Activated T-helper 1 cell treated with anti-CD3 and anti-CD28 coated beads, Interleukin-12 subunit alpha, Interleukin-12 subunit beta, Interleukin-2, Interleukin-4 antibody, amounts not matched to agents 30 ng/mL and 10 ng/mL and 1 ng/mL, durations not matched to agents 14 hours and 24 hours and 36 hours (primary cell): Measurements from ENCODE around the gene SCFD2. TPM values are rescaled to one million over a fixed set of nuclear protein-coding genes. Genes with fewer than 3 reads are reported as not detected.

ENCODE experiments used
- DNase-seq: peaks from one replicate; pipeline ENCODE4 v3.0.0; 2021; ENCODE audit warnings: low spot score
- H3K27ac Mint-ChIP-seq: one replicate; pipeline ENCODE4 v1.8.0; 2021; ENCODE audit warnings: mild to moderate bottlenecking, mixed read lengths
- H3K27me3 Mint-ChIP-seq: one replicate; pipeline ENCODE4 v1.8.0; 2022; ENCODE audit warnings: mild to moderate bottlenecking, moderate library complexity, mixed read lengths; ENCODE audit not compliant: insufficient read depth
- H3K36me3 Mint-ChIP-seq: one replicate; pipeline ENCODE4 v1.8.0; 2021; ENCODE audit warnings: low read depth, mixed read lengths
- H3K4me1 Mint-ChIP-seq: one replicate; pipeline ENCODE4 v1.8.0; 2021; ENCODE audit warnings: low read depth, mixed read lengths
- H3K4me3 Mint-ChIP-seq: one replicate; pipeline ENCODE4 v1.8.0; 2021; ENCODE audit warnings: mild to moderate bottlenecking, moderate library complexity, mixed read lengths
- H3K9me3 Mint-ChIP-seq: one replicate; pipeline ENCODE4 v1.8.0; 2021; ENCODE audit warnings: mixed read lengths
- intact Hi-C: fragments of 100-400 bp; cut with micrococcal nuclease; formaldehyde crosslinking; loops from one replicate; pipeline ENCODE4 v1.15.1; 2024
- total RNA-seq: library from RNA; stranded (reverse); gene quantifications from 2 replicates; pipeline ENCODE4 v1.2.3, GENCODE V29; 2022

The SCFD2 gene
- total RNA-seq, 1 donor from 2014 or later: 40.5 TPM

- no peaks in the 10 kb centered on the region for H3K9me3 Mint-ChIP-seq
- H3K4me1 Mint-ChIP-seq: peaks cover 32% of the 10 kb centered on the region
- no peak for DNase-seq
- no peaks in the 10 kb centered on the region for H3K27me3 Mint-ChIP-seq
- H3K36me3 Mint-ChIP-seq: no peaks in the 10 kb centered on the region
- no peak overlapping the region for H3K4me3 Mint-ChIP-seq
- no peak overlapping the region for H3K27ac Mint-ChIP-seq
- intact Hi-C loops: loop anchor here (10.0 kb wide), 4 partner anchors 423 to 1053 kb away; partner anchors contain the start of gene CHIC2
Measured at GRCh38 chr4:53011259-53011905, 354.5 kb downstream of the SCFD2 start.

GRCh38 chr4:53010318-53010717 is 355.5 kb downstream of the SCFD2 start:
- Mint-ChIP-seq H3K27ac (no peak overlapping the region), H3K4me3 (no peak overlapping the region), H3K4me1 (peaks cover 32% of the 10 kb centered on the region), H3K36me3 (no peaks in the 10 kb centered on the region), H3K9me3 (no peaks in the 10 kb centered on the region), H3K27me3 (no peaks in the 10 kb centered on the region)
- intact Hi-C loops: loop anchor here (10.0 kb wide), 4 partner anchors 424 to 1054 kb away; partner anchors contain the start of gene CHIC2
- no peak for DNase-seq

GRCh38 chr4:53009824-53010223 is 356.0 kb downstream of the SCFD2 start:
- DNase-seq: no peak
- intact Hi-C loops: loop anchor here (10.0 kb wide), 4 partner anchors 425 to 1055 kb away; partner anchors contain the start of gene CHIC2
- Mint-ChIP-seq H3K4me3 (no peak overlapping the region), H3K36me3 (no peaks in the 10 kb centered on the region), H3K27me3 (no peaks in the 10 kb centered on the region), H3K9me3 (no peaks in the 10 kb centered on the region), H3K4me1 (peaks cover 32% of the 10 kb centered on the region), H3K27ac (no peak overlapping the region)

- Mint-ChIP-seq H3K27ac (no peak overlapping the region), H3K4me3 (no peak overlapping the region), H3K36me3 (no peaks in the 10 kb centered on the region), H3K9me3 (no peaks in the 10 kb centered on the region), H3K4me1 (peaks cover 17% of the 10 kb centered on the region), H3K27me3 (no peaks in the 10 kb centered on the region)
- DNase-seq: no peak
- intact Hi-C loops: no loop called here
Measured at GRCh38 chr4:53007024-53007423, 358.8 kb downstream of the SCFD2 start.

GRCh38 chr4:53005808-53006207 is 360.1 kb downstream of the SCFD2 start:
- H3K4me3 Mint-ChIP-seq: no peak overlapping the region
- H3K27me3 Mint-ChIP-seq: no peaks in the 10 kb centered on the region
- H3K4me1 Mint-ChIP-seq: peaks cover 7% of the 10 kb centered on the region
- H3K36me3 Mint-ChIP-seq: no peaks in the 10 kb centered on the region
- no peak for DNase-seq
- intact Hi-C loops: no loop called here
- H3K9me3 Mint-ChIP-seq: no peaks in the 10 kb centered on the region
- no peak overlapping the region for H3K27ac Mint-ChIP-seq

GRCh38 chr4:53005149-53005546 is 360.7 kb downstream of the SCFD2 start:
- intact Hi-C loops: no loop called here
- H3K36me3 Mint-ChIP-seq: no peaks in the 10 kb centered on the region
- no peak for DNase-seq
- no peaks in the 10 kb centered on the region for H3K27me3 Mint-ChIP-seq
- no peak overlapping the region for H3K4me3 Mint-ChIP-seq
- no peak overlapping the region for H3K27ac Mint-ChIP-seq
- H3K4me1 Mint-ChIP-seq: peaks cover 7% of the 10 kb centered on the region
- no peaks in the 10 kb centered on the region for H3K9me3 Mint-ChIP-seq

- Mint-ChIP-seq H3K9me3 (no peaks in the 10 kb centered on the region), H3K27me3 (no peaks in the 10 kb centered on the region), H3K27ac (no peak overlapping the region), H3K36me3 (no peaks in the 10 kb centered on the region), H3K4me1 (peaks cover 1% of the 10 kb centered on the region), H3K4me3 (no peak overlapping the region)
- intact Hi-C loops: no loop called here
- DNase-seq: no peak
Measured at GRCh38 chr4:53004497-53005148, 361.2 kb downstream of the SCFD2 start.

GRCh38 chr4:53003959-53004358 is 361.9 kb downstream of the SCFD2 start:
- H3K36me3 Mint-ChIP-seq: no peaks in the 10 kb centered on the region
- no peak overlapping the region for H3K4me3 Mint-ChIP-seq
- no peaks in the 10 kb centered on the region for H3K4me1 Mint-ChIP-seq
- H3K27ac Mint-ChIP-seq: no peak overlapping the region
- DNase-seq: no peak
- intact Hi-C loops: no loop called here
- H3K27me3 Mint-ChIP-seq: no peaks in the 10 kb centered on the region
- no peaks in the 10 kb centered on the region for H3K9me3 Mint-ChIP-seq

GRCh38 chr4:53000560-53000959 is 365.3 kb downstream of the SCFD2 start:
- intact Hi-C loops: no loop called here
- Mint-ChIP-seq H3K4me3 (no peak overlapping the region), H3K27ac (no peak overlapping the region), H3K9me3 (no peaks in the 10 kb centered on the region), H3K4me1 (no peaks in the 10 kb centered on the region), H3K27me3 (no peaks in the 10 kb centered on the region), H3K36me3 (no peaks in the 10 kb centered on the region)
- no peak for DNase-seq

- H3K4me3 Mint-ChIP-seq: no peak overlapping the region
Measured at GRCh38 chr4:52999626-53000025, 366.2 kb downstream of the SCFD2 start.

GRCh38 chr4:52998413-52998812 is 367.4 kb downstream of the SCFD2 start:
- H3K4me1 Mint-ChIP-seq: no peaks in the 10 kb centered on the region
- DNase-seq: no peak
- no peaks in the 10 kb centered on the region for H3K36me3 Mint-ChIP-seq
- intact Hi-C loops: no loop called here
- H3K27ac Mint-ChIP-seq: no peak overlapping the region
- no peaks in the 10 kb centered on the region for H3K9me3 Mint-ChIP-seq
- no peak overlapping the region for H3K4me3 Mint-ChIP-seq
- no peaks in the 10 kb centered on the region for H3K27me3 Mint-ChIP-seq

More at GRCh38 chr4:52999626-53000025, 366.2 kb downstream of the SCFD2 start:
- Mint-ChIP-seq H3K27ac (no peak overlapping the region), H3K4me1 (no peaks in the 10 kb centered on the region), H3K36me3 (no peaks in the 10 kb centered on the region), H3K27me3 (no peaks in the 10 kb centered on the region), H3K9me3 (no peaks in the 10 kb centered on the region)
- no peak for DNase-seq
- intact Hi-C loops: no loop called here

GRCh38 chr4:52997132-52997416 is 368.8 kb downstream of the SCFD2 start:
- no peaks in the 10 kb centered on the region for H3K36me3 Mint-ChIP-seq
- DNase-seq: no peak
- no peaks in the 10 kb centered on the region for H3K9me3 Mint-ChIP-seq
- no peaks in the 10 kb centered on the region for H3K4me1 Mint-ChIP-seq
- no peaks in the 10 kb centered on the region for H3K27me3 Mint-ChIP-seq
- no peak overlapping the region for H3K4me3 Mint-ChIP-seq
- H3K27ac Mint-ChIP-seq: no peak overlapping the region
- intact Hi-C loops: no loop called here

GRCh38 chr4:52996261-52997131 is 369.4 kb downstream of the SCFD2 start:
- no peak overlapping the region for H3K27ac Mint-ChIP-seq
- intact Hi-C loops: no loop called here

More at GRCh38 chr4:52996261-52997131, 369.4 kb downstream of the SCFD2 start:
- Mint-ChIP-seq H3K4me3 (no peak overlapping the region), H3K27me3 (no peaks in the 10 kb centered on the region), H3K9me3 (no peaks in the 10 kb centered on the region), H3K4me1 (no peaks in the 10 kb centered on the region), H3K36me3 (no peaks in the 10 kb centered on the region)
- no peak for DNase-seq
